ENCODE results near the gene TMEM115.

The TMEM115 gene

GRCh38 chr3:50401978-50402595, 42.8 kb upstream of the TMEM115 start:
- TF ChIP-seq CTCF (IDR thresholded peaks at IDR 0.05; ENCODE audit: poor library complexity, severe bottlenecking), result no peak
- DNase-seq (ENCODE audit: low spot score), result no peak
- Histone ChIP-seq H3K9me3 (ENCODE audit: severe bottlenecking) (no peaks in the 10 kb centered on the region), H3K36me3 (ENCODE audit: low read depth) (no peaks in the 10 kb centered on the region), H3K27me3 (ENCODE audit: insufficient read depth, poor library complexity, severe bottlenecking) (no peaks in the 10 kb centered on the region), H3K4me1 (ENCODE audit: insufficient read depth, poor library complexity, severe bottlenecking) (no peaks in the 10 kb centered on the region), H3K4me3 (ENCODE audit: severe bottlenecking) (no peak overlapping the region), H3K27ac (ENCODE audit: poor library complexity, severe bottlenecking) (no peak overlapping the region)
- no peak; the same call in 2 of the 3 replicates for ATAC-seq (ENCODE audit: low read depth)

- DNase-seq (ENCODE audit: low spot score), result no peak
- no peak for TF ChIP-seq CTCF (IDR thresholded peaks at IDR 0.05; ENCODE audit: poor library complexity, severe bottlenecking)
- H3K36me3 ChIP-seq (ENCODE audit: low read depth), result no peaks in the 10 kb centered on the region
- H3K9me3 ChIP-seq (ENCODE audit: severe bottlenecking), result no peaks in the 10 kb centered on the region
- peak; percentile 98 for ATAC-seq (ENCODE audit: low read depth)
- no peaks in the 10 kb centered on the region for H3K27me3 ChIP-seq (ENCODE audit: insufficient read depth, poor library complexity, severe bottlenecking)
- H3K4me1 ChIP-seq (ENCODE audit: insufficient read depth, poor library complexity, severe bottlenecking), result no peaks in the 10 kb centered on the region
- H3K27ac ChIP-seq (ENCODE audit: poor library complexity, severe bottlenecking), result no peak overlapping the region
- H3K4me3 ChIP-seq (ENCODE audit: severe bottlenecking), result no peak overlapping the region
Measured at GRCh38 chr3:50396502-50396901, 37.2 kb upstream of the TMEM115 start.

DNA sequence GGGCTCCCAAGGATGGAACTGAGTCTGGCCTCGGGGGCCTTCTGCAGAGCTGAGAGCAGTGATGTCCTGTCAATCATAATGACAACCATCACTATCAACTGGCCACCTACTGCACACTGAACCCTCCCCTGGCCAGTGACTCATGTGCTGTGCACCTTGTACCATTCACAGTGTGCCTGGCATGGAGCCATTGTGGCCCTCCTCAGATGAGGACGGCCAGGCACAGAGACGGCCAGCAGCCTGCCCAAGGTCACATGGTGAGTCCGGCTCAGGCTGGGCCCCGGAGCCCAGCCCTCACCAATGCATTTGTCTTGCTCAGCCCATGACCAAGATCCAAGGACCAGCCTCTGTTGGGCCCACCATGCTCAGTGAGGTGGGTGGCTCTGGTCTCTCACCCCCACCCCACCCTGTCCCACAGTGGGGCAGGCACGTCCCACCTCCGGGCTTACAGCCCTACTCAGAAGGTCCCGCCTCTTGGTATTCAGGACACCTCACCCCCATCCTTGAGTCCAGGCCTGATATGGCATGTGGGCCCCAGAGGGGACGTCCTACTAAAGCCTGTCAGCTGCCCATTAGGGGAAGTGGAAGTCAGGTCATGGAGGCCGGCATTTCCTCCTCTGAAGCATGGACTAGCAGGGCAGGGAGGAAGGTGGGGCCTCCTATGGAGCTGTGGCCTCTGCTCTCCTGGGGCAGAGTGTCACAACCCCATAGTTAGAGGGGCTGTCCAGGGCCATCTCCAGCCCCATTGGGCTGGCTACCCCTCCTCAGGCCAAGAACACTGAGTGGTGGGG, 35.9 kb upstream of the TMEM115 start:
- no peak for TF ChIP-seq CTCF (IDR thresholded peaks at IDR 0.05; ENCODE audit: poor library complexity, severe bottlenecking)
- H3K4me3 ChIP-seq (ENCODE audit: severe bottlenecking), result no peak overlapping the region
- no peaks in the 10 kb centered on the region for H3K4me1 ChIP-seq (ENCODE audit: insufficient read depth, poor library complexity, severe bottlenecking)
- no peak for ATAC-seq (ENCODE audit: low read depth)
- H3K36me3 ChIP-seq (ENCODE audit: low read depth), result no peaks in the 10 kb centered on the region
- H3K9me3 ChIP-seq (ENCODE audit: severe bottlenecking), result no peaks in the 10 kb centered on the region
- no peak overlapping the region for H3K27ac ChIP-seq (ENCODE audit: poor library complexity, severe bottlenecking)
- H3K27me3 ChIP-seq (ENCODE audit: insufficient read depth, poor library complexity, severe bottlenecking), result no peaks in the 10 kb centered on the region
- no peak for DNase-seq (ENCODE audit: low spot score)

GRCh38 chr3:50393061-50393460, 33.7 kb upstream of the TMEM115 start:
- Histone ChIP-seq H3K27me3 (ENCODE audit: insufficient read depth, poor library complexity, severe bottlenecking) (no peaks in the 10 kb centered on the region), H3K9me3 (ENCODE audit: severe bottlenecking) (no peaks in the 10 kb centered on the region), H3K4me1 (ENCODE audit: insufficient read depth, poor library complexity, severe bottlenecking) (no peaks in the 10 kb centered on the region), H3K27ac (ENCODE audit: poor library complexity, severe bottlenecking) (no peak overlapping the region), H3K4me3 (ENCODE audit: severe bottlenecking) (no peak overlapping the region), H3K36me3 (ENCODE audit: low read depth) (no peaks in the 10 kb centered on the region)
- ATAC-seq (ENCODE audit: low read depth) (no peak), DNase-seq (ENCODE audit: low spot score) (no peak)
- no peak for TF ChIP-seq CTCF (IDR thresholded peaks at IDR 0.05; ENCODE audit: poor library complexity, severe bottlenecking)
